ENCODE measurements around the gene KIAA0232.

GRCh38 chr4:6900181-6900812 lies 117.8 kb downstream of the KIAA0232 start:
- TF ChIP-seq CREB1 (IDR thresholded peaks at IDR 0.05) (no peak), POLR2AphosphoS5 (IDR thresholded peaks at IDR 0.05; ENCODE audit: low read depth, low read length) (no peak), SP1 (IDR thresholded peaks at IDR 0.05; ENCODE audit: low read depth, low read length) (no peak), RFX5 (IDR thresholded peaks at IDR 0.05; ENCODE audit: borderline replicate concordance, low read depth, low read length) (no peak), GABPA (IDR thresholded peaks at IDR 0.05; ENCODE audit: borderline replicate concordance, insufficient read depth, low read length) (no peak), TEAD4 (IDR thresholded peaks at IDR 0.05; ENCODE audit: low read depth, low read length) (no peak), HDAC2 (IDR thresholded peaks at IDR 0.05; ENCODE audit: borderline replicate concordance in 1 of 2, low read depth in 2 of 2, low read length in 2 of 2) (no peak)
- TF ChIP-seq, protein P1, sequence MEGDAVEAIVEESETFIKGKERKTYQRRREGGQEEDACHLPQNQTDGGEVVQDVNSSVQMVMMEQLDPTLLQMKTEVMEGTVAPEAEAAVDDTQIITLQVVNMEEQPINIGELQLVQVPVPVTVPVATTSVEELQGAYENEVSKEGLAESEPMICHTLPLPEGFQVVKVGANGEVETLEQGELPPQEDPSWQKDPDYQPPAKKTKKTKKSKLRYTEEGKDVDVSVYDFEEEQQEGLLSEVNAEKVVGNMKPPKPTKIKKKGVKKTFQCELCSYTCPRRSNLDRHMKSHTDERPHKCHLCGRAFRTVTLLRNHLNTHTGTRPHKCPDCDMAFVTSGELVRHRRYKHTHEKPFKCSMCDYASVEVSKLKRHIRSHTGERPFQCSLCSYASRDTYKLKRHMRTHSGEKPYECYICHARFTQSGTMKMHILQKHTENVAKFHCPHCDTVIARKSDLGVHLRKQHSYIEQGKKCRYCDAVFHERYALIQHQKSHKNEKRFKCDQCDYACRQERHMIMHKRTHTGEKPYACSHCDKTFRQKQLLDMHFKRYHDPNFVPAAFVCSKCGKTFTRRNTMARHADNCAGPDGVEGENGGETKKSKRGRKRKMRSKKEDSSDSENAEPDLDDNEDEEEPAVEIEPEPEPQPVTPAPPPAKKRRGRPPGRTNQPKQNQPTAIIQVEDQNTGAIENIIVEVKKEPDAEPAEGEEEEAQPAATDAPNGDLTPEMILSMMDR (IDR thresholded peaks at IDR 0.05; ENCODE audit: control extremely low read depth in 1 of 3, insufficient read depth in 1 of 3, low read depth in 1 of 3, low read length in 3 of 3), result no peak

All from H1 (cell line).